Measurements from ENCODE around the gene CLEC19A. TPM values are rescaled to one million over a fixed set of nuclear protein-coding genes. Genes with fewer than 3 reads are reported as not detected.

The CLEC19A gene
- total RNA-seq (ENCODE audit: low replicate concordance): not detected in 2 replicates

DNA sequence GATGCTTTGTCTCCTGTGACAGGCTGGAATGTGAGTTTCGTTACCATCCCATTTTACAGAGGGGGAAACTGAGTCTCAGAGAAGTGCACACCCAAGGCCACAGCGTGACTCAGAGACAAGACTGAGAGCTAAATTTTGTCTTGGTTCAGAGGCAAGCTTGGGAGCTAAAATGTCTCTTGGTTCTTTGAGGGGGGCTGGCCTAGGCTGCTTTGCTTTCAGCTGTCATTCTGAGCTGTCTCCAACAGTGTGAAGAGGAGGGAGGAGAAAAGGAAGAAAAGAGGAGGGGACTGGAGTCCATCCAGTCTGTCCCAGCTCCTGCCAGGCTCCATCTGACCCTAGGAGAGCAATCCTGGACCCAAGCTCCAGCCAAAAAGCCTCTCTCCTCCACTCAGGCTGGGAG is at the start of gene CLEC19A:
Gene CLEC19A (plus strand): TSS at position 301 of the 400 bp plus-strand sequence. CDS start 121 bp downstream, outside the sequence.

Other genes with a start within 250 kb of the CLEC19A start
- gene COQ7, start 218.1 kb upstream of the CLEC19A start, total RNA-seq (ENCODE audit: low replicate concordance): 19.4 and 22.2 TPM in 2 replicates
- gene ITPRIPL2, start 171.8 kb upstream of the CLEC19A start, total RNA-seq (ENCODE audit: low replicate concordance): 27.0 and 27.1 TPM in 2 replicates
- 0.12 and 0.15 TPM in 2 replicates for gene SYT17, start 117.5 kb upstream of the CLEC19A start, total RNA-seq (ENCODE audit: low replicate concordance)
- gene TMC5, start 132.2 kb downstream of the CLEC19A start, total RNA-seq (ENCODE audit: low replicate concordance): not detected in 2 replicates
- gene GDE1, start 236.4 kb downstream of the CLEC19A start, total RNA-seq (ENCODE audit: low replicate concordance): 23.5 and 33.7 TPM in 2 replicates
- gene CCP110, start 238.2 kb downstream of the CLEC19A start, total RNA-seq (ENCODE audit: low replicate concordance): 7.5 and 8.6 TPM in 2 replicates